Measurements from ENCODE around the gene MRNIP.
A peak's percentile ranks its signal among the peaks of the same experiment; 100 is the strongest.

MRNIP gene

GRCh38 chr5:179795863-179796833 lies 62.5 kb downstream of the MRNIP start:
- H3K4me3 ChIP-seq (ENCODE audit: control insufficient read depth, low read depth, low read length) = peak overlapping the region; percentile 36
- TF ChIP-seq CTCF (IDR thresholded peaks at IDR 0.05; ENCODE audit: control insufficient read depth, insufficient read depth, low read depth, low read length, missing control alignments) = peak; percentile 43
- DNase-seq (ENCODE audit: low read depth) = no peak

- no peak for TF ChIP-seq CTCF (IDR thresholded peaks at IDR 0.05; ENCODE audit: control insufficient read depth, insufficient read depth, low read depth, low read length, missing control alignments)
- no peak for DNase-seq (ENCODE audit: low read depth)
- H3K4me3 ChIP-seq (ENCODE audit: control insufficient read depth, low read depth, low read length) = peak overlapping the region; percentile 36
Observed at GRCh38 chr5:179795049-179795862, 63.4 kb downstream of the MRNIP start.

GRCh38 chr5:179794575-179794974 lies 64.0 kb downstream of the MRNIP start:
- DNase-seq (ENCODE audit: low read depth) = no peak
- no peak overlapping the region for H3K4me3 ChIP-seq (ENCODE audit: control insufficient read depth, low read depth, low read length)
- TF ChIP-seq CTCF (IDR thresholded peaks at IDR 0.05; ENCODE audit: control insufficient read depth, insufficient read depth, low read depth, low read length, missing control alignments) = no peak

GRCh38 chr5:179794171-179794570 lies 64.4 kb downstream of the MRNIP start:
- no peak for TF ChIP-seq CTCF (IDR thresholded peaks at IDR 0.05; ENCODE audit: control insufficient read depth, insufficient read depth, low read depth, low read length, missing control alignments)
- H3K4me3 ChIP-seq (ENCODE audit: control insufficient read depth, low read depth, low read length) = no peak overlapping the region
- no peak for DNase-seq (ENCODE audit: low read depth)

GRCh38 chr5:179793468-179794139 lies 65.0 kb downstream of the MRNIP start, which contains the start of gene LTC4S:
TSS of gene LTC4S (plus strand) at chr5:179793986. CDS start at chr5:179794081, 95 bp downstream.
- no peak for TF ChIP-seq CTCF (IDR thresholded peaks at IDR 0.05; ENCODE audit: control insufficient read depth, insufficient read depth, low read depth, low read length, missing control alignments)
- no peak for DNase-seq (ENCODE audit: low read depth)

More at GRCh38 chr5:179793468-179794139, 65.0 kb downstream of the MRNIP start, which contains the start of gene LTC4S:
- no peak within 1 kb of the TSS for H3K4me3 ChIP-seq (ENCODE audit: control insufficient read depth, low read depth, low read length)

All from AG09309 (cell line).